HPDE6-E6E7 (cell line): ENCODE results near the gene APBA2.

Source experiments
- DNase-seq: peaks from one replicate; pipeline ENCODE4 v3.0.0; 2011; ENCODE audit warnings: missing footprints; ENCODE audit errors: extremely low spot score

The APBA2 gene

DNA sequence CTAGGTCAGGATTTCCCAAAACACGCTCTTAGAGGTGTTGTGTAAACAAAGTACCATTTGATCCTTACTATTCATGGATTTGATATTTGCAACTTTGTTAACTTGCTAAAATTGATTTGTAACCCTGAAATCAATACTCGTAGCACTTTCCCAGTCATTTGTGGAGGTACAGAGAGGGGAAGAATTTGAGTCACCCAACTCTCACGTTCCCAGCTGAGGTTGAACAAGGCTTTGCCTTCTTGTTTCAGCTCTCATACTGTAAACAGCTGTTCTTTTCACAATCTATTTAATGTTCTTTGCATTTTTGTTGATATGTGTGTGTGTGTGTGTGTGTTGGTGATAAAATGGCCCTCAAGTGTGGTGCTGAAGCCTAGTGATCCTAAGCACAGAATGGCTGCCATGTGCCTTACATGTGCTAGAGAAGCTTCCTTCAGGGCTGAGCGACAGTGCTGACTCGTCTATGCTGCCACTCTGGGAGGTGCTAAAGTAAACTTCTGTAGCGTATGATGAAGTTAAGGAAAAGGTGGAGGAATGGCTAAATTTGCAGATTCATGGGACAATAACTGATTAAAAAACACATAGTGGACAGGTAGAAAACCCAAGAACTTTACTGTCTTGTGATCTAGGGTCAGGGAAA is 173.2 kb downstream of the APBA2 start:
- DNase-seq = no peak

DNA sequence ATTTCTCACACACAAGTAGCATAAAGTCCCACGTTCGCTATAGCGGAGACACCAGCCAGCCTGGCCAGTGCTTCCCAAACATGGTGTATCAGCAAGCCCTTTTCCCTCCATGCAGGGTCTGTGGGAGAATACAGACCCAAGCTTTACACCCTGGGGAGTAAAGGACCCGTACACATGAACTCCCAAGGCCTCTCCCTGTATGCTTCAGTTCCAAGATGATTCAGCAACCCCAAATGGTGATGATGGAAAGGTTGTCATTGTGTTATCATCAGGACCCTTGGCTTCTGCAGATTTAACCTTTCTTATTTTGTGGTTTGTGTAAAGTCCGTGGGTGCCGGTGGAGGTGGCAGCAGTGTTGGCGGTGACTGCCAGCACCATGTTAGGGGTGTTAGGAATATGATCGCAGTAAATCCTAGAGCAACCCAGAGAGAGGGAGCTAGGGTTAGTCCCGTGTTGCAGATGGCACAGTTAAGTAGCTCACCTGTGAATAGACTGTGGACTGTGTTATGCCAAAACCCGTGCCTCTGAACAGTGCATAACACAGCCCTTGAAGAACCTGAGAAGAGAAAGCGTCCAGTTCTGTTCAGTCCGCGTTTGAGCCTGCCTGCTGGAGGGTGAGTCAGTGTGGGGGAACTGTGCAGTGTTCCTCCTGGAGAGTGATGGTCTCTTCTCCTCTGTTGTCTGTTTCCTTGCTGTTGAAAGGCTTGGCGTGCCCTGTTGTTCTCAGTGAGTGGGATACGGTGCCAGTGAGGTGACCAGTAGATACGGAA is 174.3 kb downstream of the APBA2 start:
- DNase-seq = no peak

DNA sequence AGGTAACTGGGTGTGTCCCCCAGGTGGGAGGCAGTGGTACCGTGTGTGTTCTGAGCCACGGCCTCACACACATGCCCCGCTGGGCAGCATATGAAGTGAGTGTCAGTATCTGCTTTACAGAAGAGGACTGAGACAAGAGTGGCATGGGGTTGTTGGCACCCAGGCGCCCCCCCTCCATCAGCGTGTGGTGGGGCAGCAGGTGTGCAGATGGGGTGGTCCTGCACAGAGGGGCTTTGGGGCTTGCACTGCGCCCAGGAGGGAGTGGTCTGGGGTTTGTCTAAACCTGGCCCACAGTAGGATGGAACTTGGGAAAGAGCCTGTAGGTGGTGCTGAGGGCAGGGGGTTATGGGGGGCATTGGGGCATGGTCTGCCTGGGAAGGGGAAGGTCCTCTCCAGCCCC is 176.0 kb downstream of the APBA2 start:
- DNase-seq = no peak

DNA sequence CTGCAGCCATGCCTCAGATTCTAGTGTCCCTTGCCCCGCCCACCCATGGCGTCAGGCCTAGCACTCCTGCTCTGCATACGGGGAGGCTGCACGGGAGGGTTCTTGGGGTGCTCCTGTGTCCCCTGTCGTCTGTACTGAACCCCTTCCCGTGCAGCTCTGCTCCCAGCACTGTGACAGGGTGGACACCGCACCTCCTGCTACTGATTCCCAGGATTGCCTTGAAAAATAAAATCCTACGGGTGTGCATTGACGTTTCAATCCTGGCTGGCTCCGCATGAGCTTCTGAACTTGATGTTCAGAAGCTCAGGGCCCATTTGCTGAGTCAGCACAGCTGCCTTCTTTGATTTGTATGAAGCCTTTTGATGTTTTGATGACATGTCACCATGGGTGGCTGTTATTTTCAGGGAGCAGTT is 176.4 kb downstream of the APBA2 start:
- no peak for DNase-seq

DNA sequence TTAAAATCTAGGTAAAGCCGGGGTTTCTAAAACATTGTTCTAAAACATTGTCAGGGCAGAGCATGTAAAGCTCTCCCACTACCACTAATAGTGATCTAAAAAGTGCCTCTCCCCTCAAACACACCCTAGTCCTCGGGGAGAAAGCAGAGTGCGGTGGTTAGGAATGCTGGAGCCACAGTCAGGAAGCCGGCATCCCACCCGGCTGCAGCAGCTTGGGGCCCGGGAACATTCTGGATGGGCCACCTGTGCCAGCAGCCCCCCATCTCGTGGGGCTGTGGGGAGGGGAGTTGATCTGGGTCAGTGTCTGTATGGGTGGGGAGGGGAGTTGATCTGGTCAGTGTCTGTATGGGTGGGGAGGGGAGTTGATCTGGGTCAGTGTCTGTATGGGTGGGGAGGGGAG is 176.9 kb downstream of the APBA2 start:
- no peak for DNase-seq

DNA sequence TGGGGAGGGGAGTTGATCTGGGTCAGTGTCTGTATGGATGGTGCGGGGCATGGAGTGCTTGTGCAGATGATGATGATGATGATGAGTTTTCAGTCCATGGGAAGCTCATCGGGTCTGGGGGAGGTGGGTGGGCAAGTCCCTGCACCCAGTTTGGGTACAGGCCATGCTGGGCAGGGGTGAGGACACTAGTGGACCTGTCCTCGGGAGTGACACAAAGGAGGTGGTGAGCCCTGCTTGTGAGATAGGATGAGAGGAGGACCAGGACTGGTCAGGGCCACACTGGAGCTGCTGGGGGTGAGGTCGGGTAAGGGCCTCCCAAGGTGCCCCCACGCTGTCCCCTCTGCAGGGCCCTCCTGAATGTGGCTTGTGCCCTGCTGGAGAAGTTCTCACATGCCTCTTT is 177.9 kb downstream of the APBA2 start:
- DNase-seq = no peak

DNA sequence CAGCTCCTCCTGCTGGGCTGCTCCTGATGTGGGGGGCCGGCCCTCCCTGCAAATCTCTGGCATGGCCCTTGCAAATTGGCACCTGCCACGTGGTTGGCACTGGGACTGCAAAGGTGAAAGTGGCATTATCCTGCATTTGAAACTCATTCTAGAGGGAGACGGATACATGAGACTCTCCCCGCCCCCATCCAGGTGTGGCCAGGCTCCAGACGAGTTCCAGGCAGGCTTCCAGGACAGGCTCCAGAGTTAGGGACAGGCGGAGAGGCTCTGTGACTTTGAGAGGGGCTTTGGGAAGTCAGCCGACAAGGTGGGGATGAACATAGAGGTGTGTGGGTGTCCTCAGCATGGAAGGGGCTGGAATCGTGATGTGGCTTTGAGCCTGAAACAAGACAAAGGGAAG is 178.5 kb downstream of the APBA2 start:
- DNase-seq = no peak

DNA sequence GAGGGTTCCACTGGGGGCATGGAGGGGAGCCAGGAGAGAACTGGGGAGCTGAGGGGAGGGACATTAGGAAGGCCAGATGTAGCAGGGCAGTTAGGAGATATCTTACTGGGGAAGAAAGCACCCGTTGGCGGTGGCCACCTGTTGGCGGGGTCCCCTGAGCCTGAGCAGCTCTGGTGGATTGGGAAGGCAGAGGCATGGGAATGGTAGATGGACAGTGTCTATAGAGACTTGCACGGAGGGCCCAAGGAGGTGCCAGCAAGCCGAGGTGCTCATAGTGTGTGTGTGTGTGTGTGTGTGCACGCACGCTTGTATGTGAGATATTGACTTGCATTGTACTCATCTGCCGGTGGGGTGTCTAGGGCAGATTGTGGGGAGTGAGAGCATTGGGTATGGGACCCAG is 179.0 kb downstream of the APBA2 start:
- no peak for DNase-seq

DNA sequence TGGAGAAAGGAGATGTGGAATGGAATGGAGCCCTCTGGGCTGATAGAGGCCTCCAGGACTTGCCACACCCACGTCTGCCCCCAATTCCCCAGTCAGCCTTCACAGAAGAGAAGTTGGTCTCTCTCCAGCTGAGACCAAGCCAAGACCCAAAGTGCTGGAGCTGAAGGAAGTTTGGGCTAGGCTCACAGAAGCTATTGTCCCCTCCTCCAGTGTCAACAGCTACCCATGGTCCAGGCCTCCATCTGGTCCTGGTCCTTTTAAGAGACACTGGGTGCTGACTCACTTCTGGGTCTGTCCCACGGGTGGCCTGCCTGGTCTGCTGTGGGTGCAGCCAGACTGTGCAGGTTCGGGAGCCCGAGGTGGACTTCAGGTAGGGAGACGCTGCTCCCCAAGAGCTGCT is 179.8 kb downstream of the APBA2 start:
- no peak for DNase-seq

DNA sequence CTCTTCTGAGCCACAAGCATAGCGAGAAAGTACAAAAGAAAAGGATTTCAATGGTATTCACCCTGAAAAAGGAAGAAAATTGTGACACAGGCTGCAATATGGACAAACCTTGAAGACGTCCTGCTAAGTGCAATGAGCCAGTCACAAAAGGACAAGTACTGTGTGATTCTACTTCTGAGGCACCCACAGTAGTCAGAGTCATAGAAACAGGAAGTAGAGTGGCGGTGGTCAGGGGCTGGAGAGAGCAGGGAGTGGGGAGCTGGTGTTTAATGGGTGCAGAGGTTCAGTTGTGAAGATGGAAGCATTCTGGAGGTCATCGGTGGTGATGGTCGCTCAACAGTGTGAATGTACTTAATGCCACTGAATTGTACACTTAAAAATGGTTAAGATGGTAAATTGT is 180.5 kb downstream of the APBA2 start:
- DNase-seq = no peak

DNA sequence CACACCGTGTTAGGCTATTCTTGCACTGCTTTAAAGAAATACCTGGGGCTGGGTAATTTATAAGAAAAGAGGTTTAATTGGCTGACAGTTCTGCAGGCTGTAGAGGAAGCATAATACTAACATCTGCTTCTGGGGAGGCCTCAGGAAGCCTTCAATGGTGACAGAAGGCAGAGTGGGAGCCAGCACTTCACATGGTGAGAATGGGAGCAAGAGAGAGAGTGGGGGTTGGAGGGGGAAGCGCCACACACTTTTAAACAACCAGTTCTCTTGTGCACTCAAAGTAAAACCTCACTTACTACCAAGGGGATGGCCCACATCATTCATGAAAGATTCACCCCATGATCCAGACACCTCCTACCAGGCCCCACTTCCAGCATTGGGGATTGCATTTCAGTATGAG is 181.1 kb downstream of the APBA2 start:
- DNase-seq = no peak

DNA sequence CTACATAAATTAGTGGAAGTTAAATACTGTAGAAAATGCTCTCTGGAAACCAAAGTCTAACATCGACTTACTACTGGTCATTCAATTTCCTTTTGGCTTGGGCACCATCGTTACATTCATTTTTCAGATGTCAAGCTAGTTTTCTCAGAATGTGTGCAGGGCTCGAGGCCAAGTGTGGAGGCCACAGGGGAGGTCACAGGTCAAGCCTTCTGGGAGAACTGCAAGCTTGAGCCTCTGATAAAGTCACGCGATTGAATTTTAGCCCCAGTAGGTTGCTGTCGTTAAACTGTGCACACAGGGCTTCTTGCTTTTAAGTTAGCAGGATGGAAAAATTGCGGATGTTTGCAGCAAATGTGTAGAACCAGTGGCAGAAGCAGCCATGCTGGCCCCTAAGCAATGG is 182.2 kb downstream of the APBA2 start:
- no peak for DNase-seq

DNA sequence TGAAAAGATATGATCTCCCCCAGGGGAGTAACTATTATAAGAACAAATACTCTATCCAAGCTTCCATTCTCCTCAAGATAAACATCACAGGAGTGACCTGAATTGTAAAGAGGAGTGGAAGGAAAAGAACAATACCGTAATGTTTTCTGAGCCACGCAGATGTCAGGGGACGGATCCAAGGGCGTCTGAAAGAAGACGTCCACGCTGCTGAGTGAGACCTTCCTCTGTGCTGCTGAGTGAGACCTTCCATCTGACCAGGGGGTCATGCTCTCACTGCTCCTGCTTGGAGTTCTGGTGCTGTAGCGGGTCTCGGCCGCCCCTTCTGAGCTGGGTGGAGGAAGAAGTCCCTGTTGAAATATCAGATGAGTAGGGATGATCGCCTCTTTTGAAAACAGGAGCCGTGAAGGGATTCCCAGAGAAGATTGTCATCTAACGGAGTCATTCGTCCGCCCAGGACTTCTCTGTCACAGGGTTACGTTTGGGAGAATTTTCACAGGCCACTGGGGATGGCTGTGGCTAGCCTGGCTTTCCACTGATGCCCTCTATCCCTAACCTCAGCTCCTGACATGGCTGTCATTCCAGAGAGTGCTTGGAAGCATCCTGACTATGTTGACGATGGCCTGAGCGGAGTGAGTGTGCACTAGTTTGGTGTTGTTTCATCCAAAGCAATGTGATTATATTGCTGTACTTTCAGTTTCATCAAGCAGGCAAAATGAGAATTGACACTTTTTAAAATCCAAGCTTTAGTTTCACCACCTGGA is 184.9 kb downstream of the APBA2 start:
- DNase-seq = no peak

DNA sequence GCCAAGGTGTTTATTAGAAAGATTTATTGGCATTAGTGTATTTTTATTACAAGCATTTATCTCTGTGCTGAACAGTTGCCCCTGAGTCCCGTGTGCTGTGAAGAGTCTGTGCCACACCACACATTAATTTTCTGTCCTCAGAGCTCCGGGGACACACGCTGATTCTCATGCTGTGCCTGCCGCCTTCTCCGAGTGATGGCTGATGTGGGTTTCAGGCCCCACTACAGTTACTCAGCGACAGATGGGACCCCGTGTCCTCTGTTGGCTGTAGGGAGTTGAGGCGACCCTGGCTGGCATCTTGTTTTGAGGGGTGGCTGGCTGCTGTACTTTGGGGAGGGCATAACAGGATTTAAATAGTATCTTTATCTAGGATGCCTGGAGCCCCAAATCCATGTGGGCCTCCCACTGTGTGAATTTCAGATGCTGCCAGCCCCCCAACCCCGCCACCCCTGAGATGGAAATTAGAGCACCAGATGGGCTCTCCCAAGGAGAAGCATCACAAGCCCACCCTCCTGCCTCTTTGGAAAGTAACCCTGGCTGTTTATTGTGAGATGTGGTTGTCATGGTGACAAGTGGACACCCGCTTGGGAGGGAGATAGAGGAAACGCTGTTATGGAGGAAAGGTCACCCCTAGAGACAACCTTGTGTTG is 185.6 kb downstream of the APBA2 start:
- DNase-seq = no peak

DNA sequence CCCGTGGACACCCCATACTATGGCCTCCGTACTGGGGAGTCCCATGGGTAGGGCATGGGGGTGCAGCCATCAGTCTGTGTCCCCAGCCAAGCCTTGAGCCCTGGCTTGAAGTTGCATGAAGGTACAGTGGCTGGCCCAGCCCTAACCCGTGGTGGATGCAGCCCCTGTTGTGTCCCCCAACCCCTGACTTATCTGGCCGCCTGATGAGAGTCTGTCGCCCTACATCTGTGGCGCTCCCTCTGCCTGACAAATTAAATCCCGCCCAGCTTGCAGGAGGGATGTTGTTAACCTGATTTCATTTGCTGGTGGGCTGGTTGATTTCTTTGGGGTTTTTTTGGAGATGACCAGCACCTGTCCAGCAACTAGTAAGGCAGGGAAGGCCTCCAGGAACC is 186.1 kb downstream of the APBA2 start:
- no peak for DNase-seq

DNA sequence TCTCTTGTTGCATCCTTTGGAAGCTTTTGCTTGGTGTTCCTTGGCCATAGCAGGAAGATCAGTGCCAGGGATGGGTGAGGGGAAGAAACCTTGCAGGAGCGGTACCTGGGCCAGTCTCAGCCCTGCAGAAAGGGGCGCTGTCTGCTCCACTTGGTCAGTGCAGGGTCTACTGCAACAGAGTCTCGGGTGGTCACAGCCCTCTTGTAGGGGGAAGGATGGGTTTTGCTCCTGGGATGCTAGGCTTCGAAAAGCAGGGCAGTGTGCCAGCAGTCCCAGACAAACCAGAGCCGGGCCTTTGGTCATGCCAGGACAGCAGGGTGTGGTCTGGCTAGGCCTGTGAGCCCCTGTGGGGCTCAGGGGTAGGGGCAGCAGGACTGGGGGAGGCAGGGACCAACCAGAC is 186.7 kb downstream of the APBA2 start:
- DNase-seq = no peak

DNA sequence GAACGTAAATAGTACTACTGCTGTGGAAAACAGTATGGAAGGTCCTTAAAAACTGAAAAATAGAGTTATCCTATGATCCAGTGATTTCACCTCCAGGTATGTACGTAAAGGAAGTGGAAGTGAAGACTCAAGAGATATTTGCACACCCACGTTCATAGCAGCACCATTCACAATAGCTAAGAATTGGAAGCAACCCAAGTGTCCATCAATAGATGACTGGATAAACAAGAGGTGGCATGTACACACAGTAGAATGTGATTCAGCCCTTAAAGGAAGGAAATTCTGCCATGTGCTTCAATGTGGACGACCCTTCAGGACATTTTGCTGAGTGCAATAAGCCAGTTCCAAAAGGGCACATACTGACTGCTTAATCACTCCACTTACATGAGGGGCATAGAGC is 188.3 kb downstream of the APBA2 start:
- peak; percentile 43 for DNase-seq

DNA sequence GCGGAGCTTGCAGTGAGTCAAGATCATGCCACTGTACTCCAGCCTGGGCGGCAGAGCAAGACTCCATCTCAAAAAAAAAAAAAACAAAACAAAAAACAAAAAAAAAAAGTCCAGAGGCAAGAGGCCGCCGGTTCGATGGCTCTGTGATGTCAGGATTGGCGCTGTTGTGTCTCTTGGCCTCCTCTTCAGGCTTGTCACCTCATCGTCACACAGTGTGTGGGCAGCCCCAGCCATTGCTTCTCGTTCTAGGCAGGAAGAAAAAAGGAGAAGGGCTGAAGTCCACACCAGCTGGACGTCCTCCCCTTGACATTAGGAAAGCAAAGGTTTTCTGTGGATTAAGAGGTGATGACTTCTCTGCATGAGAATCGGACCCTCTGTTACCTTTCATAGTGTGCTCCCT is 192.8 kb downstream of the APBA2 start:
- DNase-seq = no peak

DNA sequence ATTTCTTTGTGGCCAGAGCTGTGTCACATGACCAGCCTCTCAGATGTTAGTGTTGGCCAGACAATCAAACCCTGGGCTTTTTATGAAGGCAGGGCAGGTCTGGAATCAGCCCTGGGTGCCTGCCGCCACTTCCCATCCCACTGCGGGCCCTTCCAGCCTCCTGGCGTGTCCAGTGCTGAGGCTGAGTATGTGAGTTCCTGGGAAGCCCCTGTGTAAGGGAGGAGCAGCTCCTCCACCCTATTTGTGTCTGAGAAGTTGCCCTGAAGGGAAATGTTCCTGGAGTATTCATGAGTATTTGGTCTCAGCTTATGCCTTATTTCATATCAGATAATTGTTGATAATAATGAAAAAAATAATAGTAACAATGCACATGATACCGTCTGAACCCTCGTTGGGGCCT is 193.7 kb downstream of the APBA2 start:
- DNase-seq = no peak

DNA sequence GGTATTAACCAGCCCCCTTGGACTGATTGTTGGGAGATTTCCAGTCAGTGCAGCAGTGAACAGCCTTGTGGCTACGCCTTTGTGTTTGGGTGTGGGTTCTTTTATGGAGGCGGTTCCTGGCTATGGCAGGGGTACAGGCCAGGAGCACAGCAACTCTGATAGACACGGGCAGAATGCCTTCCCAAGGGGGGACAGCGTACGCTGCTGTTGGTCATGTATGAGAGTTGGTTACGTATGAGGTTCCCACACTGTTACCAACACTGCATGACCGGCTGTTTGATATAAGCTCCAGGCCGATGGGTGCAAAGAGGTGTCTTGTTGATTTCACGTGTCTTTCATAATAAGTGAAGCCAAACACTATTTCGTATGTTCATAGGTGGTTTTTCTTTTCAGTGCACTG is 196.0 kb downstream of the APBA2 start:
- no peak for DNase-seq

DNA sequence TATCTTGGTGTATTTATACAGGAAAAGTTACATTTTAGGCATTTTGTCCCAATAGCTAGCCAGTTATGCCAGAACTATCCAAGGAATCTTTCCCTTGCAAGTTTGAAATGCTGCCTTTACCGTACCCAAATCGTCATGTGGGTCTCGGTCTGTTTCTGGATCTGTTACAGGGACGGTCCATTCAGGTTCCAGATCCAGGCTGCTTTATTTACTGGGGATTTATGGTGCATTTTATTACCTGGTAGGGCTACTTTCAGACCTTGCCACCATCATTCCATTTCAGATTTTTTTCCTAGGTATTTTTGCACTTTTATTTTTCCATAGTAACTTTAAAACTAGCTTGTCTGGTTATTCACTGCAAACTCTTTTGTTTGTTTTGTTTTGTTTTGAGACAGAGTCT is 197.4 kb downstream of the APBA2 start:
- no peak for DNase-seq

DNA sequence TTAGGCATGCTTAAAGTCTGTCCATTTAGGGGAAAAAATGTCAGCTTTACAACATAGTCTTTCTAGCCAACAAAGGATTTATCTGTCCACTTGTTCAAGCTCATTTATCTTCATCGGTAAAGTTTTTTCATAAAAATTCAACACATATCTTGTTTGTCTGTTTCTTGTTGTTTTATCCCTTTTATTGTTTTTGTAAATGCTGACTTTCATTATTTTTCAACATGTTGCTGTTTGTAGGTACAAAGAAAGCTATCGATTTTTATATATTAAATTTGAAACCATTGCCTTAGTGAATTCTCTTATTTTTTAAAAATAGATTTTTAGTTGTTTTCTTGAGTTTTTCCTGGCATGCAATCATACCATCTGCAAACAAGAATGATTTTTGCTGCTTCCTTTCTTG is 198.1 kb downstream of the APBA2 start:
- DNase-seq = no peak

DNA sequence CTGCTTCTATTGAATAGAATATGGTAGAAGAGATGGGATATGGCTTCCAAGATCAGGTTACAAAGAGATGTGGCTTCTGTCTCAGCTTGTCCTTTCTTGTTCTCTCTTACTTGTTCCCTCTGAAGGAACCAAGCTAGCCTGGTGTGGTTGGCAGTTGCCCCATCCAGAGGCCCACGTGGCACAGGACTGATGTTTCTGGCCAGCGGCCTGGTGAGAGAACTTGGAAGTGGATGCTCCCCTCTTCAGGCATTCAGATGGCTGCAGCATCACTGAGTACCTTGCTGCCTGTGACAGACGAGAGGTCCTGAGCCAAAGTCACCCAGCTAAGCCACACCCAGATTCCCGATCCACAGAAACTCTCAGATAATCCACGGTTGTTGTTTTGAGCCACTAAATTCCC is 200.2 kb downstream of the APBA2 start:
- DNase-seq = no peak
